ENCODE results near the gene ZNF675. TPM values are rescaled to one million over a fixed set of nuclear protein-coding genes. Genes with fewer than 3 reads are reported as not detected.
A peak's percentile ranks its signal among the peaks of the same experiment; 100 is the strongest.
"Not testable (repeated sequence)": the region's sequence is repeated elsewhere in the genome, so short reads cannot be mapped to it uniquely, and the experiment has no call there.

Gene ZNF675
- total RNA-seq (2021) (11.9 and 13.0 TPM in 2 replicates), Bru-seq, nascent RNA (percentile 68 among the genes with signal in this experiment), BruChase-seq, experiment 1, labeled RNA remaining after a 2-hour chase (percentile 60 among the genes with signal in this experiment), BruChase-seq, experiment 2, labeled RNA remaining after a 6-hour chase (percentile 43 among the genes with signal in this experiment)
- long read RNA-seq, full-length matches to known transcripts = 14 of 18 reads
- long read RNA-seq, partial matches to known transcripts = 0 of 18 reads
- long read RNA-seq, other reads (novel, unspliced or antisense) = 4 of 18 reads

- ChIA-PET POLR2A (ENCODE audit: unreplicated experiment) (interaction anchor here (0.6 to 1.2 kb wide), 2 partner anchors 13 to 72 kb away, joined by 3 to 7 read pairs; partner anchors contain the start of gene ZNF681), CTCF (no interaction called here)
- TF ChIP-seq EZH2 (IDR thresholded peaks at IDR 0.05; ENCODE audit: low read depth) = no peak
- TF ChIP-seq, protein P1, sequence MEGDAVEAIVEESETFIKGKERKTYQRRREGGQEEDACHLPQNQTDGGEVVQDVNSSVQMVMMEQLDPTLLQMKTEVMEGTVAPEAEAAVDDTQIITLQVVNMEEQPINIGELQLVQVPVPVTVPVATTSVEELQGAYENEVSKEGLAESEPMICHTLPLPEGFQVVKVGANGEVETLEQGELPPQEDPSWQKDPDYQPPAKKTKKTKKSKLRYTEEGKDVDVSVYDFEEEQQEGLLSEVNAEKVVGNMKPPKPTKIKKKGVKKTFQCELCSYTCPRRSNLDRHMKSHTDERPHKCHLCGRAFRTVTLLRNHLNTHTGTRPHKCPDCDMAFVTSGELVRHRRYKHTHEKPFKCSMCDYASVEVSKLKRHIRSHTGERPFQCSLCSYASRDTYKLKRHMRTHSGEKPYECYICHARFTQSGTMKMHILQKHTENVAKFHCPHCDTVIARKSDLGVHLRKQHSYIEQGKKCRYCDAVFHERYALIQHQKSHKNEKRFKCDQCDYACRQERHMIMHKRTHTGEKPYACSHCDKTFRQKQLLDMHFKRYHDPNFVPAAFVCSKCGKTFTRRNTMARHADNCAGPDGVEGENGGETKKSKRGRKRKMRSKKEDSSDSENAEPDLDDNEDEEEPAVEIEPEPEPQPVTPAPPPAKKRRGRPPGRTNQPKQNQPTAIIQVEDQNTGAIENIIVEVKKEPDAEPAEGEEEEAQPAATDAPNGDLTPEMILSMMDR (conservative IDR thresholded peaks at IDR 0.05) = no peak; the same call in 1 of the 2 replicates
- Histone ChIP-seq H3K27me3 (ENCODE audit: insufficient read depth, low read depth) (no peaks in the 10 kb centered on the region), H3K4me1 (replicated peaks; ENCODE audit: insufficient read depth) (peaks cover 10% of the 10 kb centered on the region), H3K36me3 (ENCODE audit: low read depth) (peaks cover 25% of the 10 kb centered on the region), H4K20me1 (ENCODE audit: insufficient read depth) (no peaks in the 10 kb centered on the region), H3K9me2 (ENCODE audit: insufficient read depth) (no peaks in the 10 kb centered on the region), H3K4me2 (peak within 1 kb of the TSS; percentile 77), H2AFZ (peak within 1 kb of the TSS; percentile 95), H3F3A (ENCODE audit: insufficient read depth, low read depth) (peaks cover 8% of the 10 kb centered on the region), H3K27ac (peak within 1 kb of the TSS; percentile 84), H3K79me2 (ENCODE audit: low read depth) (peaks cover 45% of the 10 kb centered on the region), H3K4me3 (peak within 1 kb of the TSS; percentile 87), H3K9me3 (ENCODE audit: insufficient read depth, low read depth) (peaks cover 23% of the 10 kb centered on the region)
- peak; percentile 86 to 89 for DNase-seq
- intact Hi-C loops (cut with micrococcal nuclease; ENCODE audit: unreplicated experiment) = loop anchor here (1.0 to 2.0 kb wide), 3 partner anchors 76 to 177 kb away; a partner anchor contains a TSS
- BruUV-seq (replicated peaks) = no TSS peak
These were observed at the start of gene ZNF675 for GRCh38 chr19:23686621-23687423. TSS of gene ZNF675 (minus strand) at chr19:23687212. CDS start at chr19:23687033, 179 bp downstream.

DNA sequence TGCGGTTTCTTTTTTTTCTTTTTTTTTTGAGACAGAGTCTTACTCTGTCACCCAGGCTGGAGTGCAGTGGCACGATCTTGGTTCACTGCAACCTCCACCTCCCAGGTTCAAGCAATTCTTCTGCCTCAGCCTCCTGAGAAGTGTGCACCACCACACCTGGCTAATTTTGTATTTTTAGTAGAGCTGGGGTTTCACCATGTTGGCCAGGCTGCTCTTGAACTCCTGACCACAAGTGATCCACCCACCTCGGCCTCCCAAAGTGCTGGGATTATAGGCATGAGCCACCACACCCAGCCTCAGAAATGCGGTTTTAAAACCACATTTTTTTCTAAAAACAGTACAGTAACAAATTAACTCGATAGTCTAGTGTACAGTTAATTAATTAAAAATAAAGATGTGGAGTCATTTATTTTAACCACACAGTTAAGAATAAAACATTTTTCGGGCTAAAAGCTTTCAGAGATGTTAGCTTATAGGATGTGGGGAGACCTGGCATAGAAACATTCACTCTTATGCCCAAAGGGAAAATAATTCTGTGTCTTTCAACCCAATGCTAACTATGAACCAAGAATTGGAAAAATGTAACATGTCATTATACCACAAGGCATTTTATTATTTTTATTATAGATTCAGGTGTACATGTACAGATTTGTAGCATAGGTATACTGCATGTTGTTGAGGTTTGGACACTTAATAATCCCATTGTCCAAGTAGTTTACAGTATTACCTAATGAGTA is 43.9 kb upstream of the ZNF675 start:
- H3F3A ChIP-seq (ENCODE audit: insufficient read depth, low read depth); H3K27me3 ChIP-seq (ENCODE audit: insufficient read depth, low read depth); H3K4me3 ChIP-seq; H3K9me2 ChIP-seq (ENCODE audit: insufficient read depth); BruUV-seq (replicated peaks); H3K4me1 ChIP-seq (replicated peaks; ENCODE audit: insufficient read depth); H3K36me3 ChIP-seq (ENCODE audit: low read depth); DNase-seq; H4K20me1 ChIP-seq (ENCODE audit: insufficient read depth); H3K27ac ChIP-seq; POLR2A ChIA-PET (ENCODE audit: unreplicated experiment); H2AFZ ChIP-seq; intact Hi-C loops (cut with micrococcal nuclease; ENCODE audit: unreplicated experiment); H3K79me2 ChIP-seq (ENCODE audit: low read depth); H3K4me2 ChIP-seq: not testable (repeated sequence)
- H3K9me3 ChIP-seq (ENCODE audit: insufficient read depth, low read depth) = peaks cover 28% of the 10 kb centered on the region
- CTCF ChIA-PET = interaction anchor here (0.7 kb wide), 1 partner anchor 597 kb away, joined by 3 read pairs; no protein-coding TSS in a partner anchor

DNA sequence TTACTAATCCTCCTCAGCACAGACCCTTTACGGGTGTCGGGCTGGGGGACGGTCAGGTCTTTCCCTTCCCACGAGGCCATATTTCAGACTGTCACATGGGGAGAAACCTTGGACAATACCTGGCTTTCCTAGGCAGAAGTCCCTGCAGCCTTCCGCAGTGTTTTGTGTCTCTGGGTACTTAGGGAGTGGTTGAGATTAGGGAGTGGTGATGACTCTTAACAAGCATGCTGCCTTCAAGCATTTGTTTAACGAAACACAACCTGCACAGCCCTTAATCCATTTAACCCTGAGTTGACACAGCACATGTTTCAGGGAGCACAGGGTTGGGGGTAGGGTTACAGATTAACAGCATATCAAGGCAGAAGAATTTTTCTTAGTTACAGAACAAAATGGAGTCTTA is 37.1 kb upstream of the ZNF675 start:
- H3K79me2 ChIP-seq (ENCODE audit: low read depth); BruUV-seq (replicated peaks); intact Hi-C loops (cut with micrococcal nuclease; ENCODE audit: unreplicated experiment); H3K4me3 ChIP-seq; H3K27ac ChIP-seq; H3F3A ChIP-seq (ENCODE audit: insufficient read depth, low read depth); DNase-seq; H3K36me3 ChIP-seq (ENCODE audit: low read depth); CTCF ChIA-PET; H3K9me2 ChIP-seq (ENCODE audit: insufficient read depth); H3K4me1 ChIP-seq (replicated peaks; ENCODE audit: insufficient read depth); H4K20me1 ChIP-seq (ENCODE audit: insufficient read depth); H3K27me3 ChIP-seq (ENCODE audit: insufficient read depth, low read depth); H2AFZ ChIP-seq; H3K4me2 ChIP-seq; H3K9me3 ChIP-seq (ENCODE audit: insufficient read depth, low read depth); POLR2A ChIA-PET (ENCODE audit: unreplicated experiment): not testable (repeated sequence)

- Histone ChIP-seq H3K4me2 (no peak overlapping the region), H3K36me3 (ENCODE audit: low read depth) (no peaks in the 10 kb centered on the region), H3F3A (ENCODE audit: insufficient read depth, low read depth) (no peaks in the 10 kb centered on the region), H3K4me1 (replicated peaks; ENCODE audit: insufficient read depth) (no peaks in the 10 kb centered on the region), H3K9me3 (ENCODE audit: insufficient read depth, low read depth) (peaks cover 3% of the 10 kb centered on the region), H3K79me2 (ENCODE audit: low read depth) (no peaks in the 10 kb centered on the region), H3K27ac (no peak overlapping the region), H3K27me3 (ENCODE audit: insufficient read depth, low read depth) (no peaks in the 10 kb centered on the region), H4K20me1 (ENCODE audit: insufficient read depth) (no peaks in the 10 kb centered on the region), H3K4me3 (no peak overlapping the region), H3K9me2 (ENCODE audit: insufficient read depth) (no peaks in the 10 kb centered on the region), H2AFZ (no peak overlapping the region)
- no peak for TF ChIP-seq EZH2 (IDR thresholded peaks at IDR 0.05; ENCODE audit: low read depth)
- TF ChIP-seq, protein P1 (conservative IDR thresholded peaks at IDR 0.05) = no peak
- BruUV-seq (replicated peaks) = no TSS peak
- CTCF ChIA-PET = no interaction called here
- intact Hi-C loops (cut with micrococcal nuclease; ENCODE audit: unreplicated experiment) = no loop called here
- POLR2A ChIA-PET (ENCODE audit: unreplicated experiment) = no interaction called here
- DNase-seq = no peak
These were observed 31.8 kb upstream of the ZNF675 start for GRCh38 chr19:23718802-23719201.

All from PC-9 (cell line).